Liver (tissue), 3 donors: ENCODE measurements around the gene FNBP1.
"Not testable (repeated sequence)": the region's sequence is repeated elsewhere in the genome, so short reads cannot be mapped to it uniquely, and the experiment has no call there.

Experiments
- EGR1 ChIP-seq, 2 donors: IDR thresholded peaks; 2 replicates each; pipeline ENCODE4 v1.6.1; 2016 to 2018; ENCODE audit warnings: antibody characterized with exemption in 2 of 2, low read depth in 2 of 2
- GABPA ChIP-seq, 2 donors: IDR thresholded peaks in 1 of 2; conservative IDR thresholded peaks in 1 of 2; 2 replicates each; pipeline ENCODE4 v1.6.1; 2016; ENCODE audit warnings: antibody characterized with exemption in 2 of 2, mild to moderate bottlenecking in 1 of 2, moderate library complexity in 1 of 2
- RAD21 ChIP-seq, 2 donors: IDR thresholded peaks; 2 replicates each; pipeline ENCODE4 v1.6.1; 2016; ENCODE audit warnings: antibody characterized with exemption in 2 of 2, mild to moderate bottlenecking in 2 of 2
- REST ChIP-seq: IDR thresholded peaks from 2 replicates; pipeline ENCODE4 v1.6.1; 2016; ENCODE audit warnings: antibody characterized with exemption, mild to moderate bottlenecking
- SP1 ChIP-seq: IDR thresholded peaks from 2 replicates; pipeline ENCODE4 v1.6.1; 2018; ENCODE audit warnings: antibody characterized with exemption, mild to moderate bottlenecking
- ZBTB33 ChIP-seq: IDR thresholded peaks from 2 replicates; pipeline ENCODE4 v1.6.1; 2016; ENCODE audit warnings: antibody characterized with exemption
- TF ChIP-seq, protein P1 (sequence below): fragments of 150-350 bp; IDR thresholded peaks from 2 replicates; pipeline ENCODE4 v1.5.1; 2017; ENCODE audit warnings: improper control_type of control experiment, low read depth, low read length; ENCODE audit not compliant: missing input control
- TF ChIP-seq, protein P2 (sequence below): IDR thresholded peaks from 2 replicates; pipeline ENCODE4 v1.6.1; 2016; ENCODE audit warnings: antibody characterized with exemption
- TF ChIP-seq, protein P3 (sequence below): IDR thresholded peaks from 2 replicates; pipeline ENCODE4 v1.6.1; 2016; ENCODE audit warnings: antibody characterized with exemption
- donor health status: healthy.
- donor health status: healthy.

DNA sequence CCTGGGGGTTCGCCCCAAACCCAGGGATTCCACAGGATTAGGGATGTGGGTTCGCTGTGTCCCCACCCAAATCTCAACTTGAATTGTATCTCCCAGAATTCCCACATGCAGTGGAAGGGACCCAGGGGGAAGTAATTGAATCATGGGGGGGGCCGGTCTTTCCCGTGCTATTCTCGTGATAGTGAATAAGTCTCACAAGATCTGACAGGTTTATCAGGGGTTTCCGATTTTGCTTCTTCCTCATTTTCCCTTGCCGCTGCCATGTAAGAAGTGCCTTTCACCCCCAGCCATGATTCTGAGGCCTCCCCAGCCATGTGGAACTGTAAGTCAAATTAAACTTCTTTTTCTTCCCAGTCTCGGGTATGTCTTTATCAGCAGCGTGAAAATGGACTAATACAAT is 58.4 kb downstream of the FNBP1 start:
- TF ChIP-seq, protein P1, sequence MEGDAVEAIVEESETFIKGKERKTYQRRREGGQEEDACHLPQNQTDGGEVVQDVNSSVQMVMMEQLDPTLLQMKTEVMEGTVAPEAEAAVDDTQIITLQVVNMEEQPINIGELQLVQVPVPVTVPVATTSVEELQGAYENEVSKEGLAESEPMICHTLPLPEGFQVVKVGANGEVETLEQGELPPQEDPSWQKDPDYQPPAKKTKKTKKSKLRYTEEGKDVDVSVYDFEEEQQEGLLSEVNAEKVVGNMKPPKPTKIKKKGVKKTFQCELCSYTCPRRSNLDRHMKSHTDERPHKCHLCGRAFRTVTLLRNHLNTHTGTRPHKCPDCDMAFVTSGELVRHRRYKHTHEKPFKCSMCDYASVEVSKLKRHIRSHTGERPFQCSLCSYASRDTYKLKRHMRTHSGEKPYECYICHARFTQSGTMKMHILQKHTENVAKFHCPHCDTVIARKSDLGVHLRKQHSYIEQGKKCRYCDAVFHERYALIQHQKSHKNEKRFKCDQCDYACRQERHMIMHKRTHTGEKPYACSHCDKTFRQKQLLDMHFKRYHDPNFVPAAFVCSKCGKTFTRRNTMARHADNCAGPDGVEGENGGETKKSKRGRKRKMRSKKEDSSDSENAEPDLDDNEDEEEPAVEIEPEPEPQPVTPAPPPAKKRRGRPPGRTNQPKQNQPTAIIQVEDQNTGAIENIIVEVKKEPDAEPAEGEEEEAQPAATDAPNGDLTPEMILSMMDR: not testable (repeated sequence)
- not testable (repeated sequence) for TF ChIP-seq ZBTB33; RAD21 (IDR thresholded peaks at IDR 0.05); SP1; EGR1 (IDR thresholded peaks at IDR 0.05; ENCODE audit: low read depth in 2 of 2); GABPA (IDR thresholded peaks at IDR 0.05 in 1 of 2, conservative IDR thresholded peaks at IDR 0.05 in 1 of 2); REST
- TF ChIP-seq, protein P2, sequence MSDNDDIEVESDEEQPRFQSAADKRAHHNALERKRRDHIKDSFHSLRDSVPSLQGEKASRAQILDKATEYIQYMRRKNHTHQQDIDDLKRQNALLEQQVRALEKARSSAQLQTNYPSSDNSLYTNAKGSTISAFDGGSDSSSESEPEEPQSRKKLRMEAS: not testable (repeated sequence)
- TF ChIP-seq, protein P3, sequence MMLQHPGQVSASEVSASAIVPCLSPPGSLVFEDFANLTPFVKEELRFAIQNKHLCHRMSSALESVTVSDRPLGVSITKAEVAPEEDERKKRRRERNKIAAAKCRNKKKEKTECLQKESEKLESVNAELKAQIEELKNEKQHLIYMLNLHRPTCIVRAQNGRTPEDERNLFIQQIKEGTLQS: not testable (repeated sequence)
